ENCODE data around the gene PSD. TPM values are rescaled to one million over a fixed set of nuclear protein-coding genes. Genes with fewer than 3 reads are reported as not detected.

The PSD gene
- total RNA-seq, 1 experiment from 2014 or later = 0.24 TPM

DNA sequence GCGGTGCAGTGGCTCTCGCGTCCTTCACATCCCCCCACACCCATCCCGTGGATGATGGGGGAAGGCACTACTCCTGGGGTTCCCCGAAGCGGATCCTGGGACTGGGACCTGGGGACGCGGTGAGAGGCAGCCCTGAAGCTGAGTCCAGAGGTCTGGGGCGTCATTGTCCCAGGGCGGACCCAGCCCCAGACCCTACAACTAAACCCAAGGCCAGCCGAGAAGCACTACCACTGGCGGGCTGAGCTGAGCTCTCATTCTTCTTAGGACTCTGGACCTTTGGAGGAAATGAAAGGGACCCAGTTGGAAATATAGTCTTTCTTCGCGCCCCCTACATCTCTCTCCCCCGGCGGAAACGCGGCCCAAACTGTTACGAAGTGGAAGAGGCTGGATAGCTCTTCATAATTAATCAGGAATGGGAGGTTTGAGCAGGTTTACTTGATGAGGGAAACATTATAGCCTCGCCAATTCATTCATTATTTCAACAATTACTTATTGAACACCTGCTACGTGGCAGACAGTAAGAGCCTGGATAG lies 1.7 kb upstream of the PSD start:
- DNase-seq (ENCODE audit: low read depth) = no peak

DNA sequence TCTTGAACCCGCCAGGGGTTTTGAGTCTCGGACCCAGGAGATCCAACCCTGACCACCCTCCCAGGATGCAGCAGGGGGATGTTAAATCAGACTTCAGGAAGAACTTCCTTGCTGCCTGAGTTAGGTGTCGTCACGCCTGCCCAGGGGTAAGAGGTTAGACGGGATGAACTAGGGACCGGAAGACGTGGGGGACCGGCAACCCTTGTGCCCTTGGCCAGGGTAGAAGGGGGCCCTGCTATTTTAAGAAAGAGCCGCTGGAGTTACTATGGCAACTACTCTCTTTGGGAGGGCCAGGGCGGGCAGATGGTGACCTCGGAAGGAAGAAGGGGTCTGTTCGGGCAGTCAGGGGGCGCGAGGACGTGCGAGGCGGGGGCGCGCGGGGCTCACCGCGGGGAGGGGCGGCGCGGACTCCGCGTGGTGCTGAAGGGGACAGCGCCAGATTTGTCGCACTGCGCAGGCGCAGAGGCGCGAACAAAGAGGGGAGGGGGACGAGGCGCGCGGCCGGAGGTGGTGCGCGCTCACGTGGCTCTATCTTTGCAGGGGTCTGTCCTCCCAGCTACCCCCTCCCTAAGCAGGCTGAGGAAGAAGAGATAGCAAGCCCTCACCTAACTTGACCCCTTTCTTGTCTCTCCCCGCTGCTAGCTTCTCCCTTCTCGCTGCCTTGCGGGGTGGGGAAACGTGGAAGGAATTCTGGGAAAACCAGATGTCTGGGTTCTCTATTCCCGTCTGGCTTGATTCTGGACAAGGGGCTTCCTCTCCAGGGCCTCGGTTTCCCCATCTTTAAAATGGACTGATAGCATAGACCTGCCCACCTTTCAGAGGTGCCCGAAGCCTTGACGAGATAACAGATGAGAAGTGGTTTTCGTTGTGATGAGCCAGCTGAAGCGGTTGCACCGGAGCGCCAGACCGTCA lies 940 bp upstream of the PSD start:
- no peak for DNase-seq (ENCODE audit: low read depth)

DNA sequence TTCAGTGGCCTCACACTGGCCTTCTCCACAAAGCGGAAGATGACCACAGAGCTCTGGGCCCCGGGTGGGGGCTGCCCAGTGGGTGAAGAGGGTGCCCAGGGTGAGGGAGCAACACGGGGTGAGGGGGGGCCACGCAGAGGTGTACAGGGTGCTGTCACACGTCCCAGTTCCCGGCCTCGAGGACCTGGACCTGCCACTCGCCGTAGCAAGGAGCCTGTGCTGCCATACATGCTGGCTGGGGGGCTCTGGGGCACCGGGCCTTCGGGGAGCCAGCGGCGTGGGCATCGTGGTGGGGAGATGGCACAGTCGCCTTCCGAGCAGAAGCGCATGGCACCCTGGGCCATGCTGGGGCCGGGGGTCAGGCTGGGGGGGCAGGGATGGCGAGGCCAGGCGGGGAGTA lies 1.9 kb downstream of the PSD start:
- no peak for DNase-seq (ENCODE audit: low read depth)

DNA sequence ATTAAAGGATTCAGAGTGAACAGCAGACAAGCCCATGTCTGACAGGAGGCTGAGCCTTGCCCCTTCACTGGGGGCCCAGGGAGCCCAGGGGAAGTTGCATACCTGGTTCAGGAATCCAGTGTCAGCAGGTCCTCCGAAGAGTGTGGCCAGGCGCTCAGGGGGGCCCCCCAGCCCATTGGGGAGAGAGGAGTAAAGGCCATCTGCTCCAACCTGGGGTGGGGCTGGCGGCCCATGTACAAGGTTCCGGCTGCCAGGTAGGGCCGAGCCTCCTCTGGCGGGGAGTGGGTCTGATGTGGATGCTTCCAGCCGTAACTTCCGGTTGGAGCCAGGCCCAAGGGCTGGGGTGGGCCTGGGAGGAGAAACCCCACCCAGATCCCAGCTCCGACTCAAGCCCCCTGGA lies 2.3 kb downstream of the PSD start:
- DNase-seq (ENCODE audit: low read depth) = no peak

DNA sequence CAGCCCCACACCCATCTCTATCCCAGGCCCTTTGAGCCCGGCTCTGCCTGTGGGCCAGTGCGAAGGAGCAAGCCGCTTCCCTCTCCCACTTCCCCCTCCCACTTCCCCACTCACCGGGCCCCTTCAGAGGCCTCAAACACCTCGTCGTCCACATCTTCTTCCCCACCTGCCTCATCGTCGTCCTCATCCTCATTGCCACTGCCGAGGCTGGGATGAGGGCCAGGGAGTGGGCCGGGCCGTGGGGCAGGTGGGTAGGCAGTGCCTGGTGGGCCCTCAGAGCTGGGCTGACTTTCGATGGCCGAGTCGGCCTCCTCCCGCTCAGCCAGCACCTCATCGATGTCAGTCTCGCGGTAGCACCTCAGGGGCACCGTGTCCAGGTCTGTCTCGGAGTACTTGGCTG lies 3.8 kb downstream of the PSD start:
- no peak for DNase-seq (ENCODE audit: low read depth)

DNA sequence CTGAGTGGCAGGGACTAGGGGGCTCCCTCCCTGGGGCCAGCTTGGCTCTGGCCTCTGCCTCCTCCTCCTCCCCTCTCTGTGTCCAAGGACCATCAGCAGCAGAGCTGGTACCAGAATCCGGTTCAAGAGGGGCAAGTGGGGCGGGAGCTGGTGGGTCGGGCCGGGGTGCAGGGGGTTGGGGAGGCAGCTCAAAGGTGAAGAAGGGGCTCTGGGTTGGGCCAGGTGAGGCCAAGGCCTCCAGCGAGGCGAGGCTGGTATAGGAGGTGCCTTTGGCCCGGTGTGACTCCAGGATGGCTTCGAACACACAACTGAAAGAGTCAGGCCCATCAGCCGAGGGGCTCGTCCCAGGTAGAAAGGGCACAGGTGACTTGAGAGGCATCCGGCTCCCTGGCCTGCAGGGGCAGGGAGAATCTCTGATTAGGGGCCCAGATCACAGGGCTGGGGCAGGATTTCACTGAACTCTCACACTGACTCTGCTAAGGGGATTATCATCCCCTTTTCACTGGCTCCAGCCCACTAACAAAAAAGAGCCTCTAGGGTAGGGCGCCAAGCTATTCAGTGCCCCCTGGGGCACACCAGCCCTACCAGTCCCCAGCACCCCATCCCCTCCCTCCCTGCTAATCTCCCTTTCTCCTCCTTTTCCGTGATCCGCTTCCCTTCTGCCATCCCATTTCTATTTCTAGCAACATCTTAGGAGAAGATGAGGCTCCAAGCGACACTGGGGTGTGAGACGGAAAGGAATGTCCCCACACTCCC lies 4.6 kb downstream of the PSD start:
- DNase-seq (ENCODE audit: low read depth) = no peak

DNA sequence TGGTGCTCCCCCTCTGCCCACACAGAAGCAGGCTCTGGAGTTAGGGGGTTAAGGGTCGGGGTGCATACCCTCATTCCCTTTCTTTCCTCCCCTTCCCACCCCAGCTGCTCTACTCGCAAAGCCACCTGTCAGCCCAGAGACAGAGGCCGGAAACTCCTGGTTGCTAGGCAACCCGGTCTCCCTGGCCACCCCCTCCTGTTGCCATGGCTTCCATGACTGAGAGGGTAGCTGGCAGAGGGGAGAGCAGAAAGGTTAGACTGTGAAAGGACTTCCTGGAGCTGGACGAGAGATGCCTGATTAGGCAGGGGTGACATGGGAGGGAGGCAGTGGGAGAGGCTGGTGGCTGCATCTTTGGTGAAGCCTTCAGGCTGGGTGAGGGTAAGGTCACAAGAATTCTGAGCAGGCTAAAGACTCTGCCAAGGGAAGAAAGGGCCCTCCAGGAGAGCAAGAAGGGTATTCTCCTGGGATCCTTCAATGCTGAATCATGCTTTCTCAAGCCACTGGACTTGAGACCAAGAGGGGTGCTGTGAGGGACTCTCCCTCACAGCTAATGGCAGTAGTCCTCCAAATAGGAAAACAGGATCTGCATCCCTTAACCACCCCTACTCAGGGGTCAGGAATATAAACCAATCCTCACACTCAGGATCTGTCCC lies 5.4 kb downstream of the PSD start:
- DNase-seq (ENCODE audit: low read depth) = no peak

DNA sequence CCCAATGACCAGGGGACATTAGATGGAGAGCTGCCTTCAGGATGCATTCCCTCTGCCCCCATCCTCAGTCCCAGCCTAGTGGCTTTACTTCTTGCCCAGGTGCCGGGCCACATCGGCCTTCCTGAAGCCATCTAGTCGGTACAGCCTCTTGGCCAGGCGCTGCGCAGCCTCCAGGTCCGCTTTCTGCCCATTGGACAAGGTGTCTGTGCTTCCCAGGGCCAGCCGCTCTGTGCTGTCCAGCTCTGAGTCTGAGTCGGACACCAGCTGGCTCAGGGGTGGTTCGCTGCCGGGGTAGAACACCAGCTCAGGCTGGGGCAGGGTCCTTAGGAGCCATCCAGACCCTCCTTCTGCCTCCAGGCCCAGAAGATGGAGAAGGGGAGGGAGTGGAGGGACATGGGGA lies 6.3 kb downstream of the PSD start:
- no peak for DNase-seq (ENCODE audit: low read depth)

DNA sequence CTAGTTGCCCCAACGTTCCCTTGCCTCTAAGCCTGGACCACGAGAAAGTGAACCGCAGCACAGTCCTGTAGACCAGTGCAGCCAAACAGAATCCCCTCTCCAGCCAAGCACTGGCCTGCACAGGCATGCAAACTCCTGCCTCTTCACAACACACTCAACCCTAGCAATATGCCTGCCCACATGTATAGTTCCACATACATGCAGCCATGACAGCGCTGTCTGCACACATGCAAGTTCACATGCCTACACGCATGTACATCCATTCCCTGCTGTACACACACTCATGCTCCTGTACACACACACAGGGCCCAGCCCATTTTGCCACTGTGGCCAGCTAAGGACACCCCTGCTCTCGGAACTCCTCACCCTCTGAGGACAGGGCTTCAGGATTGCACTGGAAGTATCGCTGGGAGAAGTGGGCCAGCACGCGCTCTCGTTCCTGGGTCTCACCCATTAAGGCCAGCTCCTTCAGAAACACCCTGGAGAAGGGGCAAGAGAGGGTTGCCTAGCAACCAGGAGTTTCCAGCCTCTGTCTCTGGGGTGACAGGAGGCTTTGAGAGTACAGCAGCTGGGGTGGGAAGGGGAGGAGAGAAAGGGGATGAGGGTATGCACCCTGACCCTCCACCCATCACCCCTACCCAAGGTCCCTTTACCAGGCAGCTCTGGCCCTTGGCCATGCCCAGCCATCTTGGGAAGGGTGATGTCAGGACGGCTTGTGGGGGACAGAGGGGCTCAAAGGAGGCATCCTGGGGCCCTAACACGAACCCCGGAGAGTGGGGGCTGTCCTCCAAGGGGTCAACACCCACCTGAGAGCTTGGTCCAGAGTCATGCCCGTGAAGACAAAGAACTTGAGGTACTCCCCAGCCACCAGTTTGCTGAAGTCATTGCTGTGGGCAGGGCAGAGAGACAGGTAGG lies 7.0 kb downstream of the PSD start:
- no peak for DNase-seq (ENCODE audit: low read depth)

DNA sequence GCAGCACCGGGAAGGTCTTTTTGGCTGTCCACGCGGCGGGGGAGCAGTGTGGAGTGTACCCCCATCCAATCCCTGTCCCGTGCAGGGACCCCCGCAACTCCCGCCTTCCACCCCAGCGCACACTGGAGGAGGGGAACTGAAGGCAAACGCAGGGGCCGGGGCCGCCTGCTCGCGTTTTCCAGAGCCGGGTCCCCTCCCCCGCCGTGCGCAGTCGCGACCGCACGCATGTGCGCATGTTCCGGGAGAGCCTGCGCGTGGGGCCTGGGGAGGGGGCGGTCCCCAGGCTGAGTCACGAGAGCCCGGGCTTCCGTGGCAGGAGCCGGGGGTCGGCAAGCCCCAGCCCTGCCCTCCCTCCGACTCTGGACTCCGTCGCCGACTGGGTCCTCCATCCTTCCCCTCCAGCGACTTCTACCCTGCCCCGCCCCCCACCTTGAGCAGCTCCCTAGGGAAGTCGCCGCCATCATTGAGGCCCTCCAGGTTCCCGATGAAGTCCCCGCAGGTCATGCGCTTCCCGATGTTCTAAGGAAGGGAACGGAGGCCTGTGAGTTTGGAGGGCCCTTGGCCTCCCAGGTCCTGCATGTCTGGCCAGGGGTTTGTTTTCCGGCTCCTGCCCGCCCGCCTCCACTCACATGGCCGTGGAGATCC lies 8.0 kb downstream of the PSD start:
- DNase-seq (ENCODE audit: low read depth) = no peak

DNA sequence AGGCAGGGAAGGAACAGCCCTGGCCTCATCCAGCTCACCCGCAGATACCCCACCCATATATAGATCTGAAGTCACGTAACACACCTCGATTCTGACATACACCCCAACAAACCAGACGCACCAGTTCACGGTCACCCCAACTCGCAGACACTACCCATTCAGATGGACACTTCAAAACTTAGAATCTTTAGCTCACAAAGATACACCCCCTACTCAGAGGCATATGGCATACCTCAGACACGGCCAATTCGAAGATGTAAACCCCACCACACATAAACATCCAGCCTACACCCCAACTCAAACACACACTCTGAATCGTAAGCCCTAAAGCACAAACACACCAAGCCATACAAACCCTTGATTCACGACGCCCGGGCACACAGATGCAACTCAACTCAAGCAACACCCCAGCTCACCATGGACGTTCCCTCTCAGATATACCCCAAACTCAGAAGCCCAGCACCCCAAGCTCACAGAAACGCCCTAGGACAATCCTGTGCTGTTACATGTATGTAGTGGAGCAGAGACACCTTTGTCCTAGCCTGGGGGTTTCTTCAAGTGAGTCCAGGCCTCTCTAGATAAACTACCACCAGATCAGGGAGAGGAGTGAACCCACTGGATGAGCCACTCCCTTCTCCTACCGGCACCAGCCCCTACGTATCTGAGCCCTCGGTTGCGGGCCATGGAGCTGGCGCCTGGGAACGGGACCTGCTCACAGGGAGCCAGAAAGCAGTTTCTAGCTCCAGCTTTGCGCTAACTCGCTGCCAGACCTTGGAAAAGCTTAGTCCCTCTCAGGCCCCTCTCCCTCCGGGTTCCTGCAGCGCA lies 8.8 kb downstream of the PSD start:
- DNase-seq (ENCODE audit: low read depth) = no peak

DNA sequence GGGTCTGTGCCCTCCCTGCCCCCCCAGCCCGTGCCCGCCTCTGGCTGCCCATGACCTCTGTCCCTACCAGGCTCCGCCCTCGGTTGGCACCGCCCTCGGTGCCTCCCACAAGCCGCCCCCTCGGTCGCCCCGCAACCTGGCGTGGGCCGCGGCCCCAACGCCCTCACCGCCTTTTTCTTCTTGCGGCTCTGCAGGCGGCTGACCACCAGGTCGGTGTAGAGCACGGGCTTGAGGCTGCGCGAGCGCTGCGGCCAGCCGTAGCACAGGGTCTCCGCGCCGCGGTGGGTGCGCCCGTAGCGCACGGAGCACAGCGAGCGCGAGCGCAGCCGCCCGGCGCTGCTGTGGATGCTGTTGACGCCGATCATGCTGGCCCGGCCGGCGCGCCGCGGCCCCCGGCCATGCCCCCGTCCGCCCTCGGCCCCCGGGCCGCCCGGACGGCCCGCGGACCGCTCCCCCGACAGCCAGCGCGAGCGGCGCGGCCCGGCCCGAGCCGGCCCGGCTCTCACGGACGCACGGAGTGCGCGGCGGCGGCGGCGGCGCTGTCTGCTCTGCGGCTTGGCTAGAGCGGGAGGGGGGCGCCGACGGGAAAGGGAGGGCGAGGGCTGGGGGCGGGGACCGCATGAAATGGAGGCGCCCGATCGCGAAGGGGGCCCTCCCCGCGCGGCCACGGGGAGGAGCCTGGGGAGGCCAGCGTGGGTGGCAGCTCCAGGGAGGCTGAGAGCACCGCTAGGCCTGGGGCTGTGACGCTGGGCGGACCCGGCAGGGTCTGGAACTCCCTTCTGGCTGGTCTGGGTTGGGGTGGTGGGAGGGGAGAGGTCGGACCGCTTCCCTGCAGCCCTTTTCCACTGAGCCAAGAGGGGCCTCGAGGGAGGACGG lies 9.6 kb downstream of the PSD start:
- DNase-seq (ENCODE audit: low read depth) = no peak

DNA sequence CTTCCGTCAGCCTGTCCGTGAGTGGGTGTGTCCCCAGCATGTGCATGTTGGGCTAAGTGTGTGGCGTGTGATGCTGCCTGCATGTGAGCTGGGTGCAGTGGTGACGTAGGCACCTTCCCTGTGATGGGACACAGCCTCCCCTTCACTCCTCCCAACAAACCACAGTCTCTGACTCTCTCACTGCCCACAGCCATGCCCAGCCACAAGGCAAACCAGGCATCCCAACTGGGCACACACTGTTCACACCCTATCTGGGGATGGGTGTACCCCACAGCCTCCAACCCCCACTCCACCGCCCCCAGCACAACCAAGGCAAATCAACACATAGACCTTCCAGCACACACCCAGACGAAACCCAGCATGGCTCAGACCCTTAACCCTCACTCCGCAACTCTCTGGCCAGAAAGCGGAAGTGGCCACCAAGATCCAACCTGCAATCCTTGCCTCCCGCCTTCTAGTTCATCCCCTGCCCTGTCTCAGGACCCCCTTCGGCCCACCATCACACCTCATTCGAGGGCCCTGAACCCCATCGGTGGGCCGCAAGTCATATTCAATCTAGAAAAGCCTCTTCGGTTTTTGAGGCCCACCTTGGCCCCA lies 10.4 kb downstream of the PSD start:
- DNase-seq (ENCODE audit: low read depth) = no peak

DNA sequence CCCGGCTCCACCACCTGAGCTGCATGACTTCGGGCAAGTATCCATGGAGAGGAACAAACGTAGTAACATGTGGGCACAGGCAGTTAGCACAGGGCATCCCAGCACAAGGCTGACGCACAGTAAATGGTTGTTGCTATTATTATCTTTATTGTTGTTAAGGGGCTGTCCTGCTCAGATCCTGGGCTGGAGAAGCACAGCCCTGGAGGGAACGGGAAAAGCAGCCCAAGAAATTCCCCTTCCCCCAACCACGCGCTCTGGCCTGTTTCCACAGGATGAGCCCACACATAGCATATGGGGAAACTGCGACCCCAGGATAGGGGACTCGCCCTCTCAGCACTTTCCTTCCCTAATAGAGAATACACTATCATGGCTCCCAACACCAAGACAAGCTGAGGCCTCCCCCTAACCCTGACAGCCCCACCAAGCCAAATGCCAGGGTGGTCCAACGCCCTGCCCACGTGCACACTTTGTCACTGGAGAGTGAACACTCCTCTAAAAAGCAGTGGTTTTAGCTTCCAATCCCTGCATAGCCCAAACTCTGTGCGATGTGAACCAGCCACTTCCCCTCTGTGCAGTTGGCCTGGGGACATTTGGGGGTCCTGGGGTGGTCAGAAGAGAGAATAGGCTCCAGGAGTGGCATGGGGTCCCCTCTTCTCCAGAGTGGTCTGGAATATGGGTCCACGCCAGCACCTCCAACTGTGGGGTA lies 11.0 kb downstream of the PSD start:
- no peak for DNase-seq (ENCODE audit: low read depth)

DNA sequence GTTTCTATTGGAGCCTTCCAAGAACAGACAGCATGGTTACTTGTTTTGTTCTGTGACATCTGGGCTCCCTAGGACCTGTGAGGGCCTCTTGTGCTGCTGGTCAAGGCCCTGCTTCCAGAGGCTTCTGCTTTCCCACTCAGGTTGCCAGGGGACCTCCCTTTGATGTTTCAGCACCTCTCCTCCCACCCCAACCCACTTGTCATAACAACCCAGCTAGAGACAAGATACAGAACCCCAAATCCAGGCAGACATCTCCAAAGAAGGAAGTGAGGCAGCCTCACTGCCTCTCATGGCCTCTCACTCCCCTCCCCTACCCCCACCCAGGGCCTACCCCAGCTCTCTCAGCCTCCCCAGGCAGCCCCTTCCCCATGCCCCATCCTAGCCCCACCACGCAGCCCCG lies 11.8 kb downstream of the PSD start:
- no peak for DNase-seq (ENCODE audit: low read depth)

DNA sequence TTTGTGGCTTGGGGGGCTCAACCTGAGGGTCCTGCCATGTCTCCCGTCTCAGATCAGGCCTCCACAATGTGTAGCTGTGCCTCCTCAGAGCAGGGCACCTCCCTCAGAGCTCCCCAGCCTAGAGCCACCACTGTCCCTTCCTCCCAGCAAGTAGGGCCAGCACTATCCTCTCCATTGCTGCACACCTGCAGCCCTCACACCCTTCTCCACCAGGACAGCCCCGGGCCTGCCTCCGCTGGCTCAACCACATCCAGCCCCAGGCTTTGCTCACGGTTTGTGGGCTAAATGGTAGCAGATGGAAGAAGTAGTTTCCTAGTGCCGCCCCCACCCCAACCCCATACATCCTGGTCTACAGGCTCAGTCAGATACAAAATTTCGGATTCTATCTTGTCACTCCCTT lies 13.0 kb downstream of the PSD start:
- no peak for DNase-seq (ENCODE audit: low read depth)

DNA sequence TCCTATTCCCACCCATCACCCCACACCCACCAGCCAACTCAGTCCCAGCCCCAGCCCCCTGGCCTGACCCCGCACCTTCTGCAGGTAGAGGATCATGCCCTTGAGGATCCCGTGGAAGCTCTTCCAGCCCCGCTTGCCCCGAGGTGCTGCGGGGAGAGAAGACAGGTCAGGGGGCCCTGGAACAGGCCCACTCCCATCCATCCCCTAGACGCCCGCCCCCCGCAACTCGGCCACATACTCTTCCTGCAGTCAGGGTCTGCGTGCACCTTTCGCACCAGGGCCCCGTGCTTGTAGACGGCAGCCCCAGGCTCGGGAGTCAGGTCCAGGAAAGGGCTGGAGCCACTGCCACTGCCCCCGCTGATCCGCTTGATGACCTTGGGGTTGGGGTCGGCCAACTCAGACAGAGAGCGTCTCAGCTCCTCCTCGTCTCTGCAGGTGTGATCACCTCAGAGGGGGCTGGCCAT lies 13.4 kb downstream of the PSD start:
- no peak for DNase-seq (ENCODE audit: low read depth)
